LoVo (cell line): ENCODE data around the gene FAM174B.

Experiments
- DNase-seq: peaks from one replicate; pipeline ENCODE4 v3.0.0-alpha.2; 2016; ENCODE audit warnings: low spot score

The FAM174B gene

DNA sequence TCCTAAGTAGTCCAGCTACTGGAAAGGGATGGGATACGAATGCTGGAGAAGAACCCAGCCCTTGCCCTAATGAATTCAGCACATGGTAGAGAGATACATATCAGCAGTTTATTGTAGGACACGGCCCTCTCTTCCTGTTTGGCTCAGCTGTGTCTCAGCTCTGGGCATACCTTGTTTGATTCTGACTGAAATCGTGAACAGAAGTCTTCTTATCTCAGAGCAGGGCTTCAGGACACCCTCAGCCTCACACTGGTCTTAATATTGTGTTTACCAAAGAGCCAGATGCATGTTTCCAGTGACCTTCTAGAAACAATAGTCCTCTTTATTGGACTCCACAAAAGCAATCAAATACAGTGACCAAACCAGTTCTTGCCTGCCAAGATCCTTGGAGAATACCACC, 54.7 kb downstream of the FAM174B start:
- DNase-seq = no peak

GRCh38 chr15:92599394-92599970, 56.1 kb downstream of the FAM174B start:
- DNase-seq = no peak

DNA sequence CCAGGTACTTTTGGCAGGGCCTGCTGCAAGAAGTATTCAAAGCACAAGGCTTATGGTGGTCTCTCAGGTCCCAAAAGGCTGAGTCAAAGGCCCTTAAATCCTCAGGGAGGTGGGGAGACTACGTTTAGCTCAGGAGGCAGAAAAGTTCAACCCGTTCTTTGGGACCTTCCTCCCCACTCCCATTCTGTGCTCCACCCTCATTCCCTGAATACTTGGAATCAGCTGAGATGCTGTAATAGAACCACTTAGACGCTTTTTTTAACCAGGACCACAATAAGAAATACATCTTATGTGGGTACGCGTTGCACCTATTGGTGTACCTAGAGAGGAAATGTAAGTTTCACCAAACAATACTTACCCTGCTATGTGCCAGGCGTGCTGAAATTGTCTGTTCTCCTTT, 58.0 kb downstream of the FAM174B start:
- DNase-seq = no peak

- no peak for DNase-seq
Measured at GRCh38 chr15:92596623-92597022, 59.0 kb downstream of the FAM174B start.

DNA sequence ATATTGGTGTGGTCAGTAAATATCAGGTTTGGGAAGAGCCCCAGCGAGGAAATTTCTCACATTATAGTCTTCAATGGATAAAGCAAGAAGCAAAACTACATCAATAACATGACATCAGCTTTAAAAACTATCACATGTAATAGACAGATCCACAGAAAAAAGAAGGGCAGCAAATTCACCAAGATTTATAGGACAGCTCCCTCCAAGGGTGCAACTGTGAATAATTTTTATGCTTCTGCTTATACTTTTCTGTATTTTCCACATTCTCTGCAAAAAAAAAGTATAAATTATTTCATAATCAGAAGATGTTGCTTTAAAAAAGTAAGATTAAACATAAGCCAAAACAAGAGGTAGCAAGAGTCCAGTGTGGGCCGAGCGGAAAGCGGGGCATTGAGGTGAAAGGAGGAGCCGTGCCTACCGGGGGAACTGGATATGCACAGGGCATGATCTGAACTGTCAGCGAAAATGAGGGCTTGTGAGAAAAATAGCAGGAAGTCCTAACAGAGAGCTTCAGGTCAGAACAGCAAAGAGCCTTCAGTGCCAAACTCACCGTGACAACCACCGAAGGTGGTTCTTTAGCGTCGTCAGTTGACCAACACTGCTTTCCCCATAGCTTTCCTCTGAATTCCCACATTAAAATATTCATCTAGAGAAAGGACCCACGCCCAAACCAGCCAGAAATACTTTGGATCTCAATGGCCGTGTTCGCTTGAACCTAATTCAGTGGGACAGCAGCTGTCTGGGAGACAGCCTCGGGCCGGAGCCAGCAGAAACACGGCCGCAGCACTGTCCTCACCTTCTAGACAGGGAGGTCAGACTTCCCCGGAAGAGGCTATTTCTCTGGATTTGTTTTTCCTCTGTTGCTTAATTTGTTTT, 59.8 kb downstream of the FAM174B start:
- DNase-seq = no peak

- DNase-seq = no peak
Measured at GRCh38 chr15:92591275-92591674, 64.3 kb downstream of the FAM174B start.

- no peak for DNase-seq
Measured at GRCh38 chr15:92586966-92587365, 68.6 kb downstream of the FAM174B start.

- DNase-seq = no peak
Measured at GRCh38 chr15:92586383-92586942, 69.1 kb downstream of the FAM174B start.

GRCh38 chr15:92584105-92584504, 71.5 kb downstream of the FAM174B start:
- DNase-seq = no peak

DNA sequence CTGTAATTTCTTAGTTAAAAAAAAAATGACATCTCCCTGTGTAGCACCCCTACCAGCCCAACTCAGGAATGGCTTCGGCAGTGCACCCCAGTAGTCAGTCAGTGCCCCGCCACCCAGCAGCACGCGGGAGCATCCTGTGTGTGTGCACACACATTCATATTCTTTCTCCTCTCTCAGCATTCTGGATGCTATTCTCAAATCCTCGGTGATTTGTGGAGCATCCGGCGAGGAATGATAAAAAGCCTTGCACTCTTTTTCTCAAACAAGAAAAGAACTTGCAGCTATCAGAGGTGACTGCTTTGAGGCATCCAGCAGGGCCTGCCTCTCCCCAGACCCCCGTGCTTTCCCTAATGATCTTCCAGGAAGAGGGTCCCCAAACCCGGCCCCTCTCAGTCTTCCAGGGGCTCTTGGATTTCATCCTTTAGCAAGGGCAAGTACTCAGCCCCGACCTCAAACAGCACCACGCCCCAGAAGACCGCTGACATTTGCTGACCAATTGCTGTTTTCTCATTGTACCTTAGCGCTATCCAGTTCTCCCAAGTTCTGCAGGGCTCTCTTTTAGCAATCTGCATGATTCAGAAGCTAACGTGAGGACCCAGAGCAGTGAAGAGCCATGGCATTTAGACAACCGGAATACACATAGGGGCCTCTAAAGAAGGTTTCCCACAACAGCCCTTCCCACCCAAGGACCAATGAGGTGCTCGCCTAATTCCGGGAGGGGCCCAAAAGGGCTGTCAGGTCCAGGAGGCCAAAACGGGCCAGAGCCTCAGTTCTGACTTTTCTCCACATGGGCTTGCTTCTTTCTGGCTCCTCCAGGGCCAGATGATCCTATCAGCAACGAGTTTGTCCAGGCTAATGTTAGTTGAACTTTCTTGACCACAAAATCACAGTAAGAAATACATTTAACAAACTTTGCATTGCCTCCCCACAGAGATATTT, 72.2 kb downstream of the FAM174B start:
- DNase-seq = no peak

GRCh38 chr15:92582206-92582605, 73.4 kb downstream of the FAM174B start:
- no peak for DNase-seq

- no peak for DNase-seq
Measured at GRCh38 chr15:92580933-92581445, 74.6 kb downstream of the FAM174B start.

DNA sequence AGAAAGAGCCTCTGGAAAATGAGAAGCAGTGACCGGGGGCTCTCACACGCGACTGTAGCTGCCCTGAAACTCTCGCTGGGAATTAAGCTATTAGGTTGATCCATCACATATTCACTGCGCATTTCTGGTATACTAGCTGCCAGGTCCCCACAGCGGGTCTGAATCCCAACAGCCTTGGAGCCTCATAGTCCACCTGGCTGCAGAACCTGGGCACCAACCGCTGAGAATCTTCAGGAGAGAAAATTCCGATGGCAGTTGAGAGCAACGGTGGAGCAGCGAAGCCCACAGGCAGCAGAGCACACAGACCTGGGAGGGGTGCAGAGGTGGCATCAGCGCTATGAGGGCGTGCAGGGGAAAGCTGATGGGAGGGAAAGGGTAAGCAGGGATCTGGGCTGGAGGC, 75.1 kb downstream of the FAM174B start:
- no peak for DNase-seq

- no peak for DNase-seq
Measured at GRCh38 chr15:92579931-92580470, 75.6 kb downstream of the FAM174B start.

DNA sequence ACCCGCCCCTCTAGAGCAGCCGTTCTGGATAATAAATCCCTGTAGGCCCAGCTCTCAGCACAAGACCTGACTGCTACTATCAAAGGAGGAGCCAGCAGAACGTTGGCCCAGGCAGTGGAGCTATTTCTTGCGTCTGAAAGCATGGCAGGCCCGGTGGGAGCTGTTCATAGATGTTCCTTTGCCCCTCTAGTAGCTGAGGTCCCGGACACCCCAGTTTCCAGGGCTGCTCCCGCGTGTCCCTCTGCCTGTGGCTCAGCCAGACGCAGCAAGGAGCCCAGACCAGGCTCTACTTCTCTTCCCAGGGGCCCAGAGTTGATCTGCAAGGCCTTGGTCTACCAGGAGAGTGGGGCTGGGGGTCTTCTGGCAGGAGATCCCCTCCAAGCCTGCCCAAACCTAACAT, 76.1 kb downstream of the FAM174B start:
- no peak for DNase-seq

DNA sequence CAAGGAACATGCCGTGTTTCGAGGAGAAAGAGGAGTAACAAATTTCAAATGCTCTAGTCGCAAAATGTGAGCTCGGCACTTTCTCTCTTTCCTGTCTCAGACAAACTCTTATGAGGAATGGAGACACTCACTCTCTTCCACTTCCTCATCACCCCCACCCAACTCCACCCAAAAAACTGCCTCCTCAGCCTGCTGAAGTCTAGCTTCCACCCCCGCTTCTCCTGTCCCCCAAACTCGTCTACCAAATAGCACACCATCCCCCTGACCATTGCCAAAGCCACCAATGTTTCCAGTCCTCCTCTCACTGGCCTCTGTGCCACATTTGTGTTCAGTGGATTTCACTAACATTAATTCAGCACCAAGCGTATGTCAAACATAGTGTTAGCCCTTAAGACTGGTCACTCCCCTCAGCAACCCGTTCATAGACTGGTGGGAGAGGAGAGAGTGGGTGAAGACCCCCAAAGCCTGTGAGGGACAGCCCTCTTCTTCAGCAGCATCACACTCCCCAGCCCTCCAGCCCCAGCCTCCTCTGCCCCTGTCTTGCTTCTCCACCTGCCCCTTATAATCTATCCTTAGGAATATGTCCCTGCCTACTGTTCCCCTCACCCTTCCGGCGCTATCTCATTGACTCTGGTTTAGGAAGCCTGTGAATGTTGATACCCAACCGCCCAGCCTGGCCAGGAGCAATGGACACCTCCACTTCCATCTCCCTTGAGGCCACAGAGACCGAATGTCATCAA, 77.3 kb downstream of the FAM174B start:
- no peak for DNase-seq

GRCh38 chr15:92576597-92577200, 78.9 kb downstream of the FAM174B start:
- DNase-seq = no peak

DNA sequence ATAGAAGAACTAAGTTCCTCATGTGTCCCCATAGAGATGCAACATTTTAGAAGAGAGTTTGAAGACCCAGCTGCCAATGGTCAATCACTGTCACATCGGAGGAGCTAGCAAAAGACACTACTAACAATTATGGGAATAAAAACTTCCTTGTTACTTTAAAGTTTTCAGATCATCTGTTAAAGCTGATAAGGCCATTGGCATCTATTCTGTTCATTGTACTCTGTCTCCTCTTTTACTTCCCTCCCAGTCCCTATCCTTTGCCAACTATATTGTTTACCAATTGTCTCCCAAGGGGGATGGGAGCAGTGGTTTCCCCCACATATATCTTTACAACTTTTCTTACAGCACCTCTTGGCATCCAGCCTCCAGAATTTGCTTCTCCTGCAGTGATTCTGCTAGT, 81.0 kb downstream of the FAM174B start:
- no peak for DNase-seq

- DNase-seq = no peak
Measured at GRCh38 chr15:92574161-92574560, 81.4 kb downstream of the FAM174B start.

GRCh38 chr15:92571824-92572223, 83.8 kb downstream of the FAM174B start:
- DNase-seq = no peak

GRCh38 chr15:92570391-92570790, 85.2 kb downstream of the FAM174B start:
- no peak for DNase-seq
